ENCODE results near the gene EDARADD.

DNA sequence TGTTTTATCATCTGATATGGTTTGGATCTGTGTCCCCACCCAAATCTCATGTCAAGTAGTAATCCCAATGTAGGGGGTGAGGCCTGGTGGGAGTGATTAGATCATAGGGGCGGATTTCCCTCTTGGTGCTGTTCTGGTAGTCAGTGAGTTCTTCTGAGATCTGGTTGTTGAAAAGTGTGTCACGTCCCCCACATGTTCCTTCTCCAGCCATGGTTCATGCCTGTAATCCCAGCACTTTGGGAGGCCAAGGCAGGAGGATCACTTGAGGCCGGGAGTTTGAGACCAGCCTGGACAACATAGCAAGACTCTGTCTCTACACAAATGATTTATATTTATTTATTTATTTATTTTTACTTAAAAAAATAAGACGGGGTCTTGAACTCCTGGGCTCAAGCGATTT is 30.8 kb upstream of the EDARADD start:
- TF ChIP-seq, protein P1, sequence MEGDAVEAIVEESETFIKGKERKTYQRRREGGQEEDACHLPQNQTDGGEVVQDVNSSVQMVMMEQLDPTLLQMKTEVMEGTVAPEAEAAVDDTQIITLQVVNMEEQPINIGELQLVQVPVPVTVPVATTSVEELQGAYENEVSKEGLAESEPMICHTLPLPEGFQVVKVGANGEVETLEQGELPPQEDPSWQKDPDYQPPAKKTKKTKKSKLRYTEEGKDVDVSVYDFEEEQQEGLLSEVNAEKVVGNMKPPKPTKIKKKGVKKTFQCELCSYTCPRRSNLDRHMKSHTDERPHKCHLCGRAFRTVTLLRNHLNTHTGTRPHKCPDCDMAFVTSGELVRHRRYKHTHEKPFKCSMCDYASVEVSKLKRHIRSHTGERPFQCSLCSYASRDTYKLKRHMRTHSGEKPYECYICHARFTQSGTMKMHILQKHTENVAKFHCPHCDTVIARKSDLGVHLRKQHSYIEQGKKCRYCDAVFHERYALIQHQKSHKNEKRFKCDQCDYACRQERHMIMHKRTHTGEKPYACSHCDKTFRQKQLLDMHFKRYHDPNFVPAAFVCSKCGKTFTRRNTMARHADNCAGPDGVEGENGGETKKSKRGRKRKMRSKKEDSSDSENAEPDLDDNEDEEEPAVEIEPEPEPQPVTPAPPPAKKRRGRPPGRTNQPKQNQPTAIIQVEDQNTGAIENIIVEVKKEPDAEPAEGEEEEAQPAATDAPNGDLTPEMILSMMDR (IDR thresholded peaks at IDR 0.05; ENCODE audit: borderline replicate concordance, extremely low read depth, low read length, poor library complexity, severe bottlenecking): no peak
- TF ChIP-seq EZH2 (IDR thresholded peaks at IDR 0.05; ENCODE audit: borderline replicate concordance, low read depth, low read length, severe bottlenecking): no peak
